Endodermal cell (in vitro differentiated cells): Measurements from ENCODE around the gene EVI5L. TPM values are rescaled to one million over a fixed set of nuclear protein-coding genes. Genes with fewer than 3 reads are reported as not detected.

ENCODE experiments used
- DNase-seq: peaks from one replicate; pipeline ENCODE4 v3.0.0-alpha.2; 2017
- H3K27ac ChIP-seq: 2 replicates; pipeline ENCODE4 v1.5.1; 2013; ENCODE audit warnings: mild to moderate bottlenecking, low read depth, low read length, moderate library complexity
- H3K27me3 ChIP-seq: 2 replicates; pipeline ENCODE4 v1.6.1; 2013; ENCODE audit warnings: mild to moderate bottlenecking, low read length, moderate library complexity; ENCODE audit not compliant: insufficient read depth, control insufficient read depth, poor library complexity, severe bottlenecking
- H3K36me3 ChIP-seq: 2 replicates; pipeline ENCODE4 v1.7.0; 2013; ENCODE audit warnings: mild to moderate bottlenecking, low read length, moderate library complexity; ENCODE audit not compliant: control insufficient read depth, insufficient read depth
- H3K4me1 ChIP-seq: one replicate; pipeline ENCODE4 v1.7.0; 2013; ENCODE audit warnings: low read length; ENCODE audit not compliant: control insufficient read depth, insufficient read depth
- H3K4me3 ChIP-seq: 2 replicates; pipeline ENCODE4 v1.5.1; 2013; ENCODE audit warnings: mild to moderate bottlenecking, low read length, moderate library complexity
- H3K9ac ChIP-seq: 2 replicates; pipeline ENCODE4 v1.6.1; 2013; ENCODE audit warnings: mild to moderate bottlenecking, low read length, moderate library complexity; ENCODE audit not compliant: poor library complexity, severe bottlenecking; ENCODE audit errors: extremely low read depth
- H3K9me3 ChIP-seq: 2 replicates; pipeline ENCODE4 v1.6.1; 2013; ENCODE audit warnings: mild to moderate bottlenecking, low read length, moderate library complexity; ENCODE audit not compliant: control insufficient read depth
- H3K27ac Mint-ChIP-seq: 2 replicates; pipeline ENCODE4 v1.8.0; 2020; ENCODE audit warnings: mixed read lengths
- H3K27me3 Mint-ChIP-seq: 2 replicates; pipeline ENCODE4 v1.8.0; 2021; ENCODE audit warnings: mild to moderate bottlenecking, mixed read lengths; ENCODE audit not compliant: insufficient read depth
- H3K36me3 Mint-ChIP-seq: 2 replicates; pipeline ENCODE4 v1.8.0; 2020; ENCODE audit warnings: low read depth, mixed read lengths
- H3K4me1 Mint-ChIP-seq: 2 replicates; pipeline ENCODE4 v1.8.0; 2020; ENCODE audit warnings: mixed read lengths
- H3K4me3 Mint-ChIP-seq: 2 replicates; pipeline ENCODE4 v1.8.0; 2020; ENCODE audit warnings: mild to moderate bottlenecking, moderate library complexity, mixed read lengths
- H3K9me3 Mint-ChIP-seq: 2 replicates; pipeline ENCODE4 v1.8.0; 2020; ENCODE audit warnings: mild to moderate bottlenecking, mixed read lengths
- WGBS, 2 experiments: methylation state at CpG; one replicate each; pipeline versions ENCODE4 v1.1.5 to v1.1.7; 2013; ENCODE audit warnings: missing lambda C conversion rate in 2 of 2, mixed read lengths in 1 of 2; ENCODE audit not compliant: insufficient coverage in 1 of 2, insufficient read length in 1 of 2; 5-methylcytosine and 5-hydroxymethylcytosine counted together
- total RNA-seq, 2 donors: library from RNA; stranded (reverse); fragmentation: NEBNext Ultra II Directional in 1 of 2; extraction: Animal tissue kit (Norgen Biotek cat#: 25700) in 1 of 2; gene quantifications; 2 replicates in 1 of 2; 3 replicates in 1 of 2; pipeline ENCODE4 v1.2.1, GENCODE V29; 2021
- TF ChIP-seq, protein P1 (sequence below): fragments of 200-600 bp; sonication (generic); conservative IDR thresholded peaks from 2 replicates; pipeline ENCODE4 v1.5.0; 2021; ENCODE audit warnings: antibody characterized with exemption, mild to moderate bottlenecking

EVI5L gene
- total RNA-seq, 2 donors from 2014 or later, result 6.4 to 9.2 TPM

DNA sequence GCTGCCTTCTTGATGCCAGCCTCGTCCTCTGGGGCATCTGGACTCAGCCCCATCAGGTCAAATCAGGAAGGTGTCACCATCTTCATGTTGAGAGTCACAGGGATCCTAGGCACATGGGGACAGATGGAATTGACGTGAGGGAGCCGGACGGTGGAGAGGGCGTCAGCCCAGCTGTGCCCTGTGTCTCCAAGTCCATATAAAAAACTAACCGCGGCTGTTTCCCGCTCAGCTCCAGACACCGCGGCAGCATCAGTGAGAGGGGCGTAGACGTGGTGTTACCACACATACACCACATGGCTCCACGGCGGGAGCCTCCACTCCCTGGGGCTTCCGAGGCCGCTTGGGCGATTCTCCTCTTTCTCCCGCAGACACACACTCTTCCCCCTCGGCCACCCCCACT is 49.8 kb downstream of the EVI5L start:
- Histone ChIP-seq H3K36me3 (no peaks in the 10 kb centered on the region), H3K4me1 (no peaks in the 10 kb centered on the region), H3K27ac (no peak overlapping the region), H3K4me3 (no peak overlapping the region), H3K27me3 (no peaks in the 10 kb centered on the region), H3K9ac (no peak overlapping the region), H3K9me3 (no peaks in the 10 kb centered on the region)
- TF ChIP-seq, protein P1, sequence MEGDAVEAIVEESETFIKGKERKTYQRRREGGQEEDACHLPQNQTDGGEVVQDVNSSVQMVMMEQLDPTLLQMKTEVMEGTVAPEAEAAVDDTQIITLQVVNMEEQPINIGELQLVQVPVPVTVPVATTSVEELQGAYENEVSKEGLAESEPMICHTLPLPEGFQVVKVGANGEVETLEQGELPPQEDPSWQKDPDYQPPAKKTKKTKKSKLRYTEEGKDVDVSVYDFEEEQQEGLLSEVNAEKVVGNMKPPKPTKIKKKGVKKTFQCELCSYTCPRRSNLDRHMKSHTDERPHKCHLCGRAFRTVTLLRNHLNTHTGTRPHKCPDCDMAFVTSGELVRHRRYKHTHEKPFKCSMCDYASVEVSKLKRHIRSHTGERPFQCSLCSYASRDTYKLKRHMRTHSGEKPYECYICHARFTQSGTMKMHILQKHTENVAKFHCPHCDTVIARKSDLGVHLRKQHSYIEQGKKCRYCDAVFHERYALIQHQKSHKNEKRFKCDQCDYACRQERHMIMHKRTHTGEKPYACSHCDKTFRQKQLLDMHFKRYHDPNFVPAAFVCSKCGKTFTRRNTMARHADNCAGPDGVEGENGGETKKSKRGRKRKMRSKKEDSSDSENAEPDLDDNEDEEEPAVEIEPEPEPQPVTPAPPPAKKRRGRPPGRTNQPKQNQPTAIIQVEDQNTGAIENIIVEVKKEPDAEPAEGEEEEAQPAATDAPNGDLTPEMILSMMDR, result no peak
- Mint-ChIP-seq H3K4me3 (no peak overlapping the region), H3K9me3 (no peaks in the 10 kb centered on the region), H3K36me3 (no peaks in the 10 kb centered on the region), H3K27ac (no peak overlapping the region), H3K27me3 (peaks cover 28% of the 10 kb centered on the region), H3K4me1 (no peaks in the 10 kb centered on the region)
- 95 to 98% methylated on average over 9 to 14 of the region's 19 CpGs for WGBS, 2 experiments
- no peak for DNase-seq

DNA sequence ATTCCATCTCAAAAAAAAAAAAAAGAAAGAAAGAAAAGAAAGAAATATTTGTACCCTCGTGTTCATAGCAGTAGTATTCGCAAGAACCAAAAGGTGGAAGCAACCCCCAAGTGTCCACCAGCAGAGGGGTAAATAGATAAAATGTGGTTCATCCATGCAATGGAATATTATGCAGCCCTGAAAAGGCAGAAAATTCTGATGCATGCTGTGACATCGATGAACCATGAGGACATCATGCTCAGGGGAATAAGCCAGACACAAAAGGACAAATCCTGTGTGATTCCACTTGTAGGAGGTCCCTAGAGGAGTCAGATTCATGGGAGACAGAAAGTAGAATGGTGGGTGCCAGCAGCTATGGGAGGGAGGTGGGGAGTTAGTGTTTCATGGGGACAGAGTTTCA is 51.9 kb downstream of the EVI5L start:
- Histone ChIP-seq H3K27me3 (no peaks in the 10 kb centered on the region), H3K36me3 (no peaks in the 10 kb centered on the region), H3K27ac (no peak overlapping the region), H3K4me1 (no peaks in the 10 kb centered on the region), H3K9me3 (no peaks in the 10 kb centered on the region), H3K9ac (no peak overlapping the region), H3K4me3 (no peak overlapping the region)
- Mint-ChIP-seq H3K27ac (no peak overlapping the region), H3K36me3 (no peaks in the 10 kb centered on the region), H3K9me3 (no peaks in the 10 kb centered on the region), H3K27me3 (peaks cover 23% of the 10 kb centered on the region), H3K4me3 (no peak overlapping the region), H3K4me1 (no peaks in the 10 kb centered on the region)
- DNase-seq, result no peak
- TF ChIP-seq, protein P1, result no peak
- 86 to 88% methylated on average over 3 of the region's 3 CpGs for WGBS, 2 experiments

DNA sequence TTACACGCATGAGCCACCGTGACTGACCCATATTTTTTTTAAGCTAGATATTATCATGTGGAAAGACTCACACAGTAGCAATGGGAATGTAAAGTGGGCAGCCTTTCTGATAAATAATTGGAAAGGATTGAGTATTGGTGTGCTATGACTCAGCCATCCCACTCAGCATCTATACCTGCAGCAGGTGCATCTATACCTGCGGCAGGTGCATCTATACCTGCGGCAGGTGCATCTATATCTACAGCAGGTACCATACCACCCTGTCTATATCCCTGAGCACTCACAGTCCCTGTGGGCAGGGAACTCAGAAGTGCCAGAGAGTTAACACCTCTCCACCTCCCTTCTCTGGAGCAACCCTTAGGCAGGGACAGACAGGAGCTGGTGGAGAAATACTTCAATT is 53.1 kb downstream of the EVI5L start:
- Histone ChIP-seq H3K4me1 (no peaks in the 10 kb centered on the region), H3K36me3 (no peaks in the 10 kb centered on the region), H3K27me3 (no peaks in the 10 kb centered on the region), H3K27ac (no peak overlapping the region), H3K4me3 (no peak overlapping the region), H3K9ac (no peak overlapping the region), H3K9me3 (no peaks in the 10 kb centered on the region)
- TF ChIP-seq, protein P1, result no peak
- no peak overlapping the region for H3K27ac Mint-ChIP-seq
- no peaks in the 10 kb centered on the region for H3K36me3 Mint-ChIP-seq
- DNase-seq, result no peak
- no peaks in the 10 kb centered on the region for H3K9me3 Mint-ChIP-seq
- H3K27me3 Mint-ChIP-seq, result peaks cover 27% of the 10 kb centered on the region
- WGBS, 2 experiments, result 95 to 100% methylated on average over 2 to 4 of the region's 4 CpGs
- no peak overlapping the region for H3K4me3 Mint-ChIP-seq
- H3K4me1 Mint-ChIP-seq, result no peaks in the 10 kb centered on the region
